Bronchial epithelial cell (primary cell): ENCODE data around the gene AADAT. TPM values are rescaled to one million over a fixed set of nuclear protein-coding genes. Genes with fewer than 3 reads are reported as not detected.

Source experiments
- DNase-seq: peaks from one replicate; pipeline ENCODE4 v3.0.0-alpha.2; 2010; ENCODE audit warnings: low read depth
- FAIRE-seq: peaks from 2 replicates; lab custom pipeline; 2011; peaks lifted over from hg19 to GRCh38; lab: Jason Lieb, UNC
- H3K27me3 ChIP-seq: 2 replicates; pipeline ENCODE4 v1.5.1; 2011; ENCODE audit warnings: low read length; ENCODE audit not compliant: control insufficient read depth, insufficient read depth
- H3K36me3 ChIP-seq: 2 replicates; pipeline ENCODE4 v1.5.1; 2011; ENCODE audit warnings: low read length; ENCODE audit not compliant: control insufficient read depth, insufficient read depth
- H3K4me3 ChIP-seq: 2 replicates; pipeline ENCODE4 v1.5.1; 2011; ENCODE audit warnings: mild to moderate bottlenecking, low read depth, low read length, control low read depth
- CTCF ChIP-seq: IDR thresholded peaks from 2 replicates; pipeline ENCODE4 v1.5.1; 2011; ENCODE audit warnings: mild to moderate bottlenecking, moderate library complexity, low read length, control low read depth, inconsistent platforms; ENCODE audit not compliant: insufficient read depth, severe bottlenecking
- total RNA-seq: library from RNA; depleted of rRNA; stranded (reverse); fragments of >200 nt; gene quantifications from 2 replicates; pipeline ENCODE4 v1.2.1, GENCODE V29; 2014

Gene AADAT
- total RNA-seq, 1 donor from 2014 or later: 1.1 TPM

- Histone ChIP-seq H3K36me3 (no peaks in the 10 kb centered on the region), H3K4me3 (no peak overlapping the region), H3K27me3 (no peaks in the 10 kb centered on the region)
- DNase-seq (no peak), FAIRE-seq (no peak)
- TF ChIP-seq CTCF: no peak
Observed at GRCh38 chr4:170014359-170015011, 75.3 kb downstream of the AADAT start.

- no peaks in the 10 kb centered on the region for H3K36me3 ChIP-seq
- TF ChIP-seq CTCF: no peak
- FAIRE-seq (no peak), DNase-seq (no peak)
- no peak overlapping the region for H3K4me3 ChIP-seq
- no peaks in the 10 kb centered on the region for H3K27me3 ChIP-seq
Observed at GRCh38 chr4:170012629-170012958, 77.2 kb downstream of the AADAT start.

GRCh38 chr4:170011921-170012628 lies 77.7 kb downstream of the AADAT start:
- Histone ChIP-seq H3K4me3 (no peak overlapping the region), H3K27me3 (no peaks in the 10 kb centered on the region), H3K36me3 (no peaks in the 10 kb centered on the region)
- TF ChIP-seq CTCF: no peak
- FAIRE-seq (no peak), DNase-seq (no peak)

Other genes starting within 250 kb of the AADAT start
- gene MFAP3L, start 63.6 kb downstream of the AADAT start, total RNA-seq: 1.6 and 5.5 TPM in 2 replicates